Kidney capillary endothelial cell (primary cell): Measurements from ENCODE around the gene RFTN1.
A peak's percentile ranks its signal among the peaks of the same experiment; 100 is the strongest.

Source experiments
- DNase-seq: peaks from one replicate; pipeline ENCODE4 v3.0.0-alpha.2; 2018; ENCODE audit warnings: low spot score

Gene RFTN1

DNA sequence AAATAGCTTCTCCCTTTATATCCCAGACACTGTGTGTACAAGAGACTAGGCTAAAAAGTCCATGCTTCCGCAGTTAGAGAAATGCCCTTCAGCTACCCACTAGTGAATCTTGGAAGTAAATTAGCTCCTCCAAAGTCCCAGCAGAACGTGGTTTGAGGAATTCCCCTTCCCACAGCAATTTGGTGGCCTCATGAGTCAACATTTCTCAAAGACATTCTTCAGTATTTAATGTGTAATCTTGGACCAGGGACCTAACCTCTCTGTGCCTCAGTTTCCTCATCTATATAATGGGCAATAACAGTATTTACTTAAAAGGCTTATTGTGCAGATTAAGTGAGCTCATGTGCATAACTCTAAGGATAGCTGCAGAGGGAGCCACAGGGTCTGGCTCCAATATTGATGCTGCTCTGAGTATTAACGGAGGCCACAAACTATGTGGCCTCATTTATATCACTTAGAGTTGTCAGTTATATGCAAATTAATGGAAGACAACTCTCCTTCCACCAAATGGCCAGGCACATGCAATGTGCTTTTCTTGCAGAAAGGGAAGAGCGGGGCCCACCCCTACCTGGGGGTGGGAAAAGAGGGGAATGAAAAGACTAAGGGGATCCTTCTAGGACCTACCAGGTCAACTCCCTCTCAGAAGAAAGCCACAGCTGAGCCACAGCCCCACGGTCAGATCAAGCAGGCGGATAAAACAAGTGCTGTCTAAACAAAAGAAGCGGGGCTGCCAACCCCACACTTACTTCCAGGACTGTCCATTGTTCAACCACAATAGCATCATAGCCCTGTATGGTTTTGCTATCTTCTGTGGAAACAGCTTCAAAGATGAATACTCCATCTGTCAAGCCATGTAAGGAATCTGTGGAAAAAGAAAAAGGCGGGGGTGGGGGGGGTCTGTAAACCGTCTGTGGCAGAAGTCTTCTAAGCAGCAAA, 156.0 kb downstream of the RFTN1 start:
- DNase-seq: no peak

DNA sequence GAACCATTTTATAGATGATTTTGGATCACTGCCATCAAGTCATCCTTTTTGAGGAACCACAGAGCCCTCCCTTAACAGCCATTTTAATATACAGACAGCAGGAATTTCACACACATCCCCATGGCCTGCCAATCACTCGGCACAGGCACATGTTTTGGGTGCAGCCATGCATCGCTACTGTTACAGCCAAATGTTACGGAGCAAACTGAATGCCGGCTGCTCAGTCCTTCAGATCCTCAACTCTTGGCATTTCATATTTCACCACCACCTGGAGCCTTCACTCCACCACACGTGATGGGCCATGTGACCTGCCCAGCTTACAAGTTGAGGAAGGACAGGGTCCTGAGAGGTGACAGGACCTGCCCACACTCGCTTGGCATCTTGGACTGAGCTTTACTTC, 157.7 kb downstream of the RFTN1 start:
- DNase-seq: no peak

DNA sequence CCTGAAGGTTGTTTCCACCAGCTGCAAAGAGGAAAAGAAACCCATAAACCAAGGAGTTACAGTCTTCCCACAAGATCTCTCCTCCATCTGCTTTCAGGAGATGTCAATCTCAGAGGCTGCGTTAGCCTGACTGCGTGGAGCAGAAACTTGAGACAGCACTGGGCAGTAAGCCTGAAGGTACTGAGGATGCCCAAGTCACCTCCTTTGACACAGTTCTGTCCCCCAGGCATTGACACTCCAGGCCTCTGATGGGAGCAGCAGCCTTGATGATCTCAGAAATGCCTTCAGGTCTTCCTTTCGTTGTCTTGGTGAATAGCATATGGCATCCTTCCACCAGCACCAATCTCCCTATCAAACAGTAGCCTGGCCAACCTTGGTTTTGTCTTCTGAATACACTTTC, 159.2 kb downstream of the RFTN1 start:
- no peak for DNase-seq

DNA sequence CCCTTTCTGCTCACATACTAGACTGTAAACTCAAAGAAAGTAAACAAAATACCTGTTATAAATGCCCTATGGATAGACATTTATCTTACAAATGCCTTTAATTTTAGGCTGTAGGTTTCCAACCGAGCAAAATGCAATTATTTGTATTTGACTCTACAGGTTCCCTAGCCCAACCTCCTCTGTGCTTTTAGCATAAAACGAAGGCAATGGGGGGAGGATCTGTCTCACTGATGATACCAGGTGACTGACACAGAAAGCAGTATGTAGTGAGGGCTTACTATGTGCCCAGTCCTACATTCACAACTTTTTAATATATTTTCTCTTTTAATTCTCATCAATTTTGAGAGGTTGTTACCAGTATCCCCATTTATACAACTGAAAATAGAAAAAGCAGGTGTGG, 161.1 kb downstream of the RFTN1 start:
- DNase-seq: no peak

DNA sequence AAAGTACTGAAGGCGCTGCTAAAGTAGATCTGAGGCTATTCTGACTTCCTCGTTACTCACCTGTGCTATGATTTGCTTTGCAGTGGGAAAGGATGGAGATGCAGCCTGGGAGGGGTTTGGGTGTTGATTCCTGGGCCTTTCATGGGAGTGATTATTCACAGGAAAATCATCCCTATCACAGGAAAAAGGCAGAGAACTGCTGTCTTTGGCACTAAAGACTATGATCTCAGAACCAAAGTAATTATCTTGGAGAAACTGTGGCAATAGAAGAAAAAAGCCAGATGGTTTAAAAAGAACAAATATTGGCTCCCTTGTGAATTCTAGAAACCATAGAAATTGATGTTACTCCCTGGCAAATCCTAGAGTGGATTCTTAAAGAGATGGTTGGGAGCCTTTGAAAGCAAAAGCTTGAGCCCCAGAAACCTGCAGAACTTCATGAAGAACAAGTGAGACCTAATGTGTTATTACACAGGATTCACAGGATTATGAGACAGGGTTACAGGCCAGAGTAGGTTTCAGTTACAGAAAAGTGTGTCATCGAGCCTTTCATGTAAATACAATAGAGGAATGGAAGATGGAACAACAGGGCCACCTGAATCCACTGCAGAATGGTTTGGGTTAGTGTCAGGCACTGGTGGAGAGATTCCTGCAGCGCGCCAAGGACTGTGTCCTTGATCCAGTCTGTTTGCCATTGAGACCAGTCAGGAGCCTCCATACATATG, 162.7 kb downstream of the RFTN1 start:
- DNase-seq: no peak

DNA sequence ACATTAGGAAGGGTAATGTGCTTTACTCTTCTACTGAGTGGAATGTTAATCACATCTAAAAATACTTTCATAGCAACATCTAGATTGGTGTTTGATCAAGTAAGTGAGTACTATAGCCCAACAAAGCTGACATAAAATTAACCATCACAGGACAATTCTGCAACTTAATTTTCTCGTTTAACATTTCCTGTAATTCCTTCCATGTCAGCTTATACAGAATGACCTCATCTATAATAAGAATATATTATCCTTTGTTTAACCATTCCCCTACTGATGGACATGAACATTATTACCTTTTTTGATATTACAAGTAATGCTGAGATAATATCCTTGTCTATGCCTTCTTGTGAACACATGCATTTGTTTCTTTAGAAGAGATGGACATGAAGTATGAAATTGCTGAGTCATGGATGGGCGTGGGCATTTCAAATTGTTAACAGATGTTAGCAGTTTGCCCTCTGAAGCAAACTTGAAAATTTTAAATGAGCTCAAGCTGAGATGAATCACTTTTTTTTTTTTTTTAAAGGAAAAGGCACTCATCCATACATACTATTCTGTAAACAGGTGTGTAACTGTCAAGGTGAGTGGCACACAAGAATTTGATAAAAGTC, 163.4 kb downstream of the RFTN1 start:
- no peak for DNase-seq

DNA sequence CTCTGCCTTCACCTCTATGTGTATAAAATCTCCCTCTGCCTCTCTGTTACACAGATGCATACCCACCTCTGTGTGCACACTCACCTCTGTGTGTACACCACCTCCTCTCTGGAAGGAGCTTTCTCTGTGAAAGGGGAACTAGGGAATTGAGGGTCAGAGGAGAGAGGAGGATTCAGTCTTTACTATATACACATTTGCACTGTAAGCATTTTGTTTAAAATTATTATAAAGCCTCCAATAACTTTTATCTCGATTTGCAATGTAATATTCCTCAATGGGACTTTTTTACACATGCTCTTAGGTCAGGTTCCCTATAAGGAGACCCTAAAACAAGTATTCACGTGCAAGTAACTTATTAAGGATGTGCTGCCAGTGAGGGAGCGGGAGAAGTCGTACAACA, 166.0 kb downstream of the RFTN1 start:
- no peak for DNase-seq

DNA sequence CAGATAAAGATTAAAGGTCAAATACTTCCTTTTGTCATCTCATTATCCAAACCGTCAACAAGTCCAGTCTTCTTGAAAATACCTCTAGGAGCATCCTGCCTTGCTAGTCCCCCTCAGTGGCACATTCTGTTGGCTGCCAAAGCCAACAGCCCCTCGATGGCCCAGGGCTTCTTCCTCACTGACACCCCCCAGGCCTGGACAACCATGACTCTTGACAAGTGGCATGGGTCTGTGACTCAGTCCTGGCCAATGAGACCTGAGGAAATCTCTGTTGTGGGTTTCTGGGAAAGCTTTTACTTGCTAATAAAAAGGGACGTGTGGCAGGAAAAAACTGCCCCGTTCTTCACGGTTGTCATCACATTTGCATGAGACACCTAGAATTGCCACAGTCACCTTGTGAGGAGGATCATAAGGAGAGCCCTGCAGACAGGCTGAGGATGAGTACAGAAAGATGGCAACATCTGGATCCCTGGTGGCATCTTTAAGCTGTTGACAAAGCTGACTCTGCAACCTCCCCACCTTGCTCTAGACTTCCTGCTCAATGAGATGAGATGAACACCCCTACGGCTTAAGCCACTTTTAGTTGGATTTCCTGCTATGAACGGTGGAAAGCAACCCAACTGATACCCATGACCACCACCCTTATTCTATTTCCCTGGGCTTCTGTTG, 167.0 kb downstream of the RFTN1 start:
- no peak for DNase-seq

DNA sequence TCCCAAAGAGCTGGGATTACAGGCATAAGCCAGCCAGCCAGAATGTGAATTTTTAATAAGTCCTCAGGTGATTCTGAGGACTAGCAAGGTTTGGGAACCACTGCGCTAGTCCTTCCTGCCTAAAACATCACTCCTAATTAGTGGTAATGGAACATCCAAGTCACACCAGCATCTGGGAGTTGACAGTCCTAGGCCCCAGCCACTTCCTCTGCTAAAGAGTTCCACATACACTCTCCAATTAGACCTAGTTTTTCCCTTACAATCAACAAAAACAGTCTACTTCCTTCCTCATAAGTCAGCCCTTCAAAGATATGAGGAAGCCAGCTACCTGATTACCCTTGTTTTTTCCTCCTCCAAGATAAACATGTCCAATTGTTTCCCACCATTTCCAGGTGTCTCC, 170.4 kb downstream of the RFTN1 start:
- DNase-seq: no peak

DNA sequence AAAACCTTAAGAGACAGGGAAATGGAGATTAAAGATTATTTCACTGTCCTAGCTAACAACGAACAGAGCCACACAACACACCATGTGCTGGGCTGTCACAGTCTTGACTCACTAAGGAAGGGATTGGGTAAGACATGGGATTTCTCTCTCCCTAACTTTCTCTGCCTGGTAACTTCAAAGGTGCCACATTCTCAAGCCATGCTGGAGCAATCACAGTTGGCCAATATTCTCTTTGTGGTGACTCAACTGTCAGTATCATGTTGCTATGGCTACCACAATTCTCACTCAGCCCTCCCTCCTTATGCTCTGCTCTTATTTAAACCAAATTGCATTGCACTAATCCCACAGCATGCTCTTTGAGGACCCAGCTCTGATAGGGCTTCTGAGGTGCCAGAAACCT, 174.5 kb downstream of the RFTN1 start:
- DNase-seq: peak; percentile 27

DNA sequence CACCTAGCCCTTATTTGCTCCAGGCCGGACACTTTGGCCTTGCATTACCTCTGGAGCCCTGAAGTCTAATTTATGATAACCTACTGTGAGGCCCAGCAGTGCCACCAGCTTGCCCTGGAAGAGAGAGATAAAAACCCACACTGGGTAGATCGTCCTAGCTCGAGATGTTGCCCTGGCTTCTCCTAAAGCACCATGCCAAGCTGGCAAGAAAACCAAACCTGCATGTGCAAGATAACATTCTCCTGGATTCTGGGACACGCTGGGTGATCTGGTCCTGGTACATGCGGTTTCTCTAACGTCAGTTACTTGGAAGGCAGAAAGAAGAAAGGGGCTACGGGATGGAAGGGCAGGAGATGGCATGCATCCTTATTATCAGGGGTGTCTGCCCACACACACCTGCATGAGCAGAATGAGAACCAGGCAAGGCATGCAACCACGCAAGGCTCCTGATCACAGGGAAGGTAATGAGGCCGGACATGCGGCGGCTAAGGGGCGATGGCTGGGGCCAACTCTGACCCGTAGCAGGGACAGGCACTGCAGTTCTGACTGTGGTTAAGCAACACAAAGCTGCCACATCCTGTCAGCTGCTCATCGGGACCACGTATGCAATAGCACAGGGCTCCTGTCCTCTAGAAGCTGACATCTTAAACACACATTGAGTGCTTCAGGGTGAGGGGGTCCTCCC, 175.5 kb downstream of the RFTN1 start:
- no peak for DNase-seq

DNA sequence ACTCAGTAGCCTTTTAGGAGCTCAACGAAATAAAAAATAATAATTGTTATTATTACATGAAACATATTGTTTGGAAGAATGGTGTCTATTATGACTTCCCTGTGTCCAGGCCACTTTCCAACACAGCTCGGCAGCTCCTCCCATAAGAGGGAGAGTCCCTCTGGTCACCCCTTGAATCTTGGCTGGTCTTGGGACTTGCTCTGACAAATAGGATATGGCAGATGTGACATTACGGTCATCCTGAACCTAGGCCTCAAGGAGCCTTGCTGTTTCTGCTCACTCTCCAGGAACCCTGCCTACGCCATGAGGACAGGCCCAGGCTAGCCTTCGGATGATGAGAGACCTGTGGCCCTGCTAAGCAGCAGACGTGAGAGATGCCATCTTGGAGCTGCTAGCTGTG, 176.7 kb downstream of the RFTN1 start:
- no peak for DNase-seq

DNA sequence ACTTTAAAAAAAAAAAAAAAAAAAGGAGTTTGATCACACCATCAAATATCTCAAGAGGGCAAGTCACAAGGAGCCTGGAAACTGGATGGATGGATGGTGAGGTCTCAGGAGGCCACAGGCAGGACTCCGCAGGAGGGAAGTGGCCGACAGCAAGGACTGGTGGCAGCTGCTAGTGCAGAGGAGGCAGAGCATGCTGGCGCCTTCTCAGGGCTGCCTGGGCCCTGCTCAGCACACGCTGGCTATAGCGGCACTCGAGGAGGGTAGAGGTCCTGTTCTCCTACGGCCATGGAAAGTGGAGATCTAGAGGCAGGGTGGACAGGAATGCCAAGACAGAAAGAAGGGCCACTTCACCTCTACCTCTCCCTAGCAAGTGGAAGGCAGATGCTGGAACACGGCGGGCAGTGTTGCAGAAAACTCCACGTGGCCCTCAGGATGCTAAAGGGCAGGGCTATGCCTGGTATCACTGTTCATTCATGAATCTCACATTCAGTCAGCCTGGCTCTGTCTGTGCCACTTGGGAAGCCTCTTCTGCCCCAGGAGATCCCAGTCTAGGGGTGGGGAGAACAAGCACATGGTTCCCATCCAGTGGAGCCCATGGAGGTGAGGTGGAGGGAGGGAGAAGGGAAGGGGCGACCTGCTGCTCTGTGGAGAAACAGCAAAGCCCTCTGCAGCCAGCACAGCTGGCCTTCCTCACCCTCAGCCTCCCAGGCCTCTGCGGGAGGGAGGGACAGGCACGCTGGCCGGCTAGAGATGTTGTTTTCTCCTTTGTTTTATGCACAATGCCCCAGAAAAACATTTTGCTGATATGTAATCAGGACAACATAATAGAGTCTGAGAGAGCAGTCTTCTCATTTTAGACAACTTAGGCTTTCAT, 177.5 kb downstream of the RFTN1 start:
- no peak for DNase-seq

DNA sequence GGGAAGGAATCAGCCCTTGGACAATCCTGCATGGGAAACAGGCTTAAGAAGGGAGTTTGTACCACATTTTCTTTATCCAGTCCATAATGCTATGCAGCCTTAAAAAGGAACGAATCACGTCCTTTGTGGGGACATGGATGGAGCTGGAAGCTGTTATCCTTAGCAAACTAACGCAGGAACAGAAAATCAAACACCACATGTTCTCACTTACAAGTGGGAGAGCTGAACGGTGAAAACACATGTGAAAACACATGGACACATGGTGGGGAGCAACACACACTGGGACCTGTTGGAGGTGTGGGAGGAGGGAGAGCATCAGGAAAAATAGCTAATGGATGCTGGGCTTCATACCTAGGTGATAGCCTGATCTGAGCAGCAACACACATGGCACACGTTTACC, 178.2 kb downstream of the RFTN1 start:
- DNase-seq: no peak

DNA sequence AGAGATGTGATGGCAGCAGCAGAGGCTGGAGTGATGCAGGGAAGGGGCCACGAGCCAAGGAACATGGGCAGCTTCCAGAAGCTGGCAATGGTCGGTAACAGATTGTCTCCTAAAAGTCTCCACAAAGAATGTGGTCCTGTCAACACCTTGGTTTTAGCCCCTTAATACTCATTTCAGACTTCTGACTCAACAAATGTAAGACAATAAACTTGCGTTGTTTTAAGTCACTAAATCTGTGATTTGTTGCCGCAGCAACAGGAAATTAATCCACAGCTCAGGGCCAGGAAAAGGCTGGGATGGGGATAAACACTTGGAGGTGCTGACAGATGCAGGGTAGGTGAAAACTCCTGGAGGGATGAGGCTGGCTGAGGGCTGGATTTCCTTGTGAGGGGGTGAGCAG, 178.6 kb downstream of the RFTN1 start:
- DNase-seq: no peak

DNA sequence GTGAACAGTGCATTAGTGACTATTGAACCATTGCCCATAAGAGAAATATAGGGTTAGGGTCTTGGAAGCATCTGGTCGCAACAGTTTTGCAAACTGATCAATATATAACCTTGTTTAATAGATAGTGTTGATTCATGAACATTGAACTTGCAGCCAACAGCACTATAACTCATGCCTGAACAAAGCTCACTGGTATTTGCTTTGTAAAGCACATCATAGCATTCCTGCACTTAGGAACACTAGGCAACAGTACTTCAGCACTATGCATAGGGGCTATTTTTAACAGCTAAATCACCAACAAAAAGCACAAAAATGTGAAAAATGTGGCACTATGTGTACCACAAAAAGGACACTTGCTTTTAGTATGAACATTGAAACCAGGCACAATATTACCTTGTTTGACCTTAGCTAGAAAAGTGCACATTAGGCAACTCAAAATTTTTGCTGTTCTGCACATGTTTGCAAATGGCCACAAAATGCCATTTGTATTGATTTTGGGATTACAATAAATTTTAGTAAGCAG, 180.5 kb downstream of the RFTN1 start:
- no peak for DNase-seq

DNA sequence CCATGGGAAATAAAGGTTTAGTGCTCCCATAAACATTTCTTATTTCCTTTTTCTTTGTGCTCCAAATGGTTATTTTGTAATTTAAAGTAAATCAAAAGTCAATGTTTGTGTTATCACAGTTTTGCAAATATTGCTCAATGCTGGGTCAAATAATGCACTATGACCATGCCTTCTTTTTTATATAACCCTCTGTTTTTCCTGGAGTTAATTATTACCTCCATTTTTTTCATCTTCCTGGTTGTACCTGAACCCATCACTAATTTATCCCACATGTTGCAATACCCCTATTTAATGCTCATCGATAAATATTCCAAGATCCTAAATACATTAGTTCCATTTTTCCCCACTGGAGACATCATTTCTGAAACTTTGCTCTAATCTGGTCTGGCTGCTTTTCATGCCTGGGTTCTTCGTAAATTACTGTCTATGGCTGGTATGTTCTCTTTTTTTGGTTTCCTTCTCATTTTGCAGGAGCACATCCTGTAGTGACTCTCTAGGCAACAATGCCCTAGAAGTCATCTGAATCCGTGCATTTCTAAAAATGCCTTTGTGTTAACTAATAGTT, 182.1 kb downstream of the RFTN1 start:
- DNase-seq: no peak

DNA sequence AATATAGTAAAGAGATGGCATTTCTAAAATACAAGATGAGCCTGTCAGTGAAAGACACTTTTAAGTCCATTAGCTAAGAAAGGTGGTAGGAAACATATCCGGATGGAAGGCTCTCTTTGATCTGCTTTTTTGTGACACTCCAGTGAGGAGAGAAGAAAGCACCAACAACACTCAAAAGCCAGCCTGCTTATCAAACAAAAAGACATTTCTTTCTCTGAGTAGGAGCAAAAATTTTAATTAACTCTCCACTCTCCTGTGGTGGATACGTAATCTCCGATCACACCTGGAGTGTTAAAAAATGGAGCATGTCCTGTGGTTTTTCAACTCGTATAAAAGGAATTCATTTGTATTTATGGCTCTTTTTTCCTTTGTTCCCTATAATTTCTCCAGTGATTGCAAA, 183.1 kb downstream of the RFTN1 start:
- DNase-seq: no peak

DNA sequence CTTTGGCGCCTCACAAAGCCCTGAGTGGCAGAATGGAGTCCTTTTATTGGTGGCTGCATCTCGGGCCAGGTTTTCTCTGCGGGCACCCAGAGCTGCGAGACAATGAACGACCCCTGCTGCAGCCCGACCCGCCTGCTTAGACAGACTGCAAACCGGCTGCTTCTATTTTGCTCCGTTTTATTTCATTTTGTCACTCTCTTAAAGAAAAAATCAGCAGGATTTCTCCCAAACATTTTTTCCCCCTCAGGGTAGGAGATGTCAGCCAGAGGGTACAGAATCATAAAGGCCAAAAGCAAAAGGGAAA, 183.7 kb downstream of the RFTN1 start:
- no peak for DNase-seq

DNA sequence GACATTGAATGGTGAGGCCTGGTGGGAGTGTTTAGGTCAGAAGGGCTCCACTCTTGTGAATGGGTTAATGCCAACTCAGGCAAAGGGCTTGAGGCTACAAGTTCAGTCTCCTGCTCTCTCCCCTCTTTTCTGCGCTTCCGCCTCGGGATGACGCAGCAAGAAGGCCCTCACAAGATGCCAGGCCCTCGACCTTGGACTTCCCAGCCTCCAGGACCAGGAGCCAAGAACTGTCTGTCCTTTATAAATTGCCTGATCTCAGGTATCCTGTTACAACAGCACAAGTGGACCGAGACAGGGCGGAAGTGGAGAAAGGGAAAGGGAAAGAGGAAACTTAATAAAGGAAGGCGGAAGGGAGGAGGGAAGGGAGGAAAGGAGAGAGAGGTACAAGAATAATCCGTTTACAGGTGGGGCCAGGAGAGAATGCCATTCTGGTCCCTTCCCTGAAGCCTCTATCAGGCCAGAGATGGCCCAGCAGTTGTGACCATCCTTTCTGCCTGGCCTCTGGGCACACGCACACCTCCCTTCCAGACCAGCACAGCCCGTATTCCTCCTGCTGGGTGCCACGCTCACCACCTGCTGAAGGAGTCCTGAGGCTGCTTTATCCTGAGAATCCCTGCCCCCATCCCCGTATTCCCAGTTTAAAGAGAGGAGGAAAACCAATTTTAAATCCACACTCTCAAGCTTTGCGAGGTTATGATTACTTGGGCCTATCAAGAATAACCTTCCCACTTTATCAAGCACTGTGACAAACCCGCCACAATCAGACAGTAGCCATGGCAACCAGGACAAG, 184.3 kb downstream of the RFTN1 start:
- DNase-seq: no peak
